HG02610 (cell line): ENCODE data around the gene MOSMO.
A peak's percentile ranks its signal among the peaks of the same experiment; 100 is the strongest.

ENCODE experiments used
- ATAC-seq: cut with Tn5 transposase; IDR thresholded peaks from one replicate; pipeline ENCODE4 v1.9.1; 2021; ENCODE audit warnings: mild to moderate bottlenecking, moderate library complexity; ENCODE audit not compliant: unreplicated experiment

Gene MOSMO

GRCh38 chr16:22007509-22008214, at the start of gene MOSMO:
Gene MOSMO (plus strand): TSS chr16:22008111. CDS start chr16:22008302, 191 bp downstream.
- peak; percentile 57 for ATAC-seq

DNA sequence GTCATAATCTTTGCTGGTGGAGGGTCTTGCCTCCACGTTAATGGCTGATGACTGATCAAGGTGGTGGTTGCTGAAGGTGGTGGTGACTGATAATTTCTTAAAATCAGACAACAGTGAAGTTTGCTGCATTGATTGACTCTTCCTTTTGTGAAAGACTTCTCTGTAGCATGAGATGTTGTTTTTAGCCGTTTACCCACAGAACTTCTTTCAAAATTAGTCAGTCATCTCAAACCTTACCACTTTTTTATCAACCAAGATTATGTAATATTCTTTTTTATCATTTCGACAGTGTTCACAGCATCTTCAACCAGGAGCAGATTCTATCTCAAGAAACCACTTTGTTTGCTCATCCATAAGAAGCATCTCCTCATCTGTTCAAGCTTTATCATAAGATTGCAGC, 48.9 kb upstream of the MOSMO start:
- no peak for ATAC-seq

DNA sequence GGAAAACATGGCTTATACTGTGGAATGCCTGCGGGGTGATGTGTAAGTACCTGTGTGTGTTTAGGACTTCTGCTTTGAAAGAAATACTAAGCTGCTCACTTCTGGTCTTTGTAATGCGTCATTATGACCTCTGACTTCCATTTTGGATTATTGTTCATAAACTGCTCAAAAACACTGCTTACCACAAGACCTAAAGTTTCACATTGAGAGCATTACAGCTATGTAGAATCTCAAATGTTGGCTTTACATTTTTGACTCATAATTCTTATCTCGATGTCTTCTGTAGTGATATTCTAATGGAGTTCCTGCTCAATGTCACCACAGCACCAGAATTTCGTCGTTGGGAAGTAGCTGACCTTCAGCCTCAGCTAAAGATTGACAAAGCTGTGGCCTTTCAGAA, 45.4 kb upstream of the MOSMO start:
- ATAC-seq: no peak

- no peak for ATAC-seq
Observed at GRCh38 chr16:21963887-21964286, 44.0 kb upstream of the MOSMO start.

DNA sequence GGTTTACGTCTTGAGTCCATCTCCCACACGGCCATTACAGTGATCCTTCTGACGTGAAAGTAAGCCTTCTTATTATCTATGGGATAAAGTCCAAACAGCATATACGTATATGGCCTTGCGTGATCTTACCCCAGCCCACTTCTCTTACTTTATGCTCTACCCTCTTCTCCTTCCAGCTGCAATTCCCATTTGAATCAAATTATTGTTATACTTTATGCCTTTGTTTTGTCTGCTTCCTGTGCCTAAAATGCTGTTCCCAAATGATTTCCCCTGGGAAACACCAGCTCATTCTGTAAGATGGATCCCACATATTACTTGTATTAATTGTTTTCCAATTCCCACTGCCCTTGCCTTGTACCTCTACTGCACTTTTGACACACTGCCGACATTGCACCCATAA, 43.6 kb upstream of the MOSMO start:
- ATAC-seq: no peak

GRCh38 chr16:21971856-21972255, 36.1 kb upstream of the MOSMO start:
- ATAC-seq: no peak

GRCh38 chr16:21973945-21974344, 34.0 kb upstream of the MOSMO start:
- no peak for ATAC-seq

DNA sequence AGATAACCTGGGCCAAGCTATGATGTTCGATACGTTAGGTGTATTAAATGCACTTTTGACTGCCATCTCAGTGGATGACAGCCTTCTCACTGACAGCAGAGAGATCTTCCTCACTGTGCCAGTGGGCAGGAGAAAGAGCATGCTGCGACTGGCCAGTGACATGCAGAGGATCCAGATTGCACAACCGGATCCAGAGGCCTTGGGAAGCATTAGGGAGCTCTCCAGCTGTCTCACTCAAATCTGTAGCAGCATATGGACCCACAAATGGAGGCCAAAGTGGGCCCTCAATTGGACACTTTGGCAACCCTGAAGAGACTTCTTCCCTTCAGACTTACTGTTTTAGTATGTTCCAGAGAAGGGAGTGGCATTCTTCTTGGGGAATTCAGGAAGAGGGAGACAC, 27.9 kb upstream of the MOSMO start:
- no peak for ATAC-seq

DNA sequence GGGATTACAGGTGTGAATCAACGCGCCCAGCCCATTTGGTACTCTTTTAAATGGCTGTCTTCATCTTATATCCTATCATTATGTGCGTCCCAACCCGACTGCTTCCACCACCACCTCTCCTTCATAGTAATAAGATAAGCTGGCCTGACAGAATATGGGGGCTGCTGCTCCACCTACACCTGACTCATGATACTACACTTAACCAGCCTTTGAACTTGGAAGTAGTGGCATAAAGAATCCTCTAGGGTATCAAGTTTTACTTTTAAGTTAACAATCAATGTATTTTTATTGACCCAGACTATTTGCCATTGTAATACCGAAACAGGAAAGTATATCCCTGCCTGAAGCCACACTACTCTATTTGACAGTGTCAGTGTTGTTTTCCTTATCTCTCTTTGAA, 25.8 kb upstream of the MOSMO start:
- ATAC-seq: no peak

DNA sequence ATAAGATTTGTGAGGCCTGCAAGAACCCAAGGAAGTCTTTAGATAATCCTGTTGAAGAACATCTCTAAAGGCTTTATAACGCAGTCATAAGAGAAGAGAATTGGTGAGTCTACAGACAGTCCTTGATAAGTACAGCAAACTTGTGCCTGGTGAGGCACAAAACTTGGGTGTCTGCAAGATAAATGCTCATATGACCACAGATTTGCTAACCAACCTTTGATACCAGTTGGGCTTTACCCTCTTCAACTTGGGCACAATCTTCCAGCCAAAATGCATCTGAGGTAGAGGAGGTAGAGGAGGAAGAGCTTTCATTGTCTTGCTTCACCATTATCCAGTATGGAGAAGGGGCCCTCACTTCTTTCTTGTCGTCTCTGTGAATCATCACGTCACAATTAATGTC, 23.8 kb upstream of the MOSMO start:
- ATAC-seq: no peak

DNA sequence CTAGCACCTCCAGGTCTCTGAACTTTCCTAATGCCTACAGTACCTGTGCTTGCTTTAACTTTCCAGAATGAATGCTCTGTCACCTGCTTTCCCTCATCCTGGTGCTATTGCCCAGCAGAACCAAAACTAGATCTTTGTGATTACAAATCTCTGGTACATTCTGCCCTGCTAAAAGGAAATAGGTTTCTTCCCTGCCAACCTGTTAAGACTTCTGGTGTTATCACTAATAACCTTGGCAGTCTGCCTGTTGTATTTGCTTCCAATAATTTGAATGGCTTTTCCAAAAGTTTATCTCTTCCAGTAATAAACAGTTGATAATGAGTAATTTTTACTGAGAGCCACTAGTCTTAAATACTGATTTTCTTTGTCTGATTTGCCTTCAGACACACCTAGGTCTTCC, 22.4 kb upstream of the MOSMO start:
- ATAC-seq: no peak

DNA sequence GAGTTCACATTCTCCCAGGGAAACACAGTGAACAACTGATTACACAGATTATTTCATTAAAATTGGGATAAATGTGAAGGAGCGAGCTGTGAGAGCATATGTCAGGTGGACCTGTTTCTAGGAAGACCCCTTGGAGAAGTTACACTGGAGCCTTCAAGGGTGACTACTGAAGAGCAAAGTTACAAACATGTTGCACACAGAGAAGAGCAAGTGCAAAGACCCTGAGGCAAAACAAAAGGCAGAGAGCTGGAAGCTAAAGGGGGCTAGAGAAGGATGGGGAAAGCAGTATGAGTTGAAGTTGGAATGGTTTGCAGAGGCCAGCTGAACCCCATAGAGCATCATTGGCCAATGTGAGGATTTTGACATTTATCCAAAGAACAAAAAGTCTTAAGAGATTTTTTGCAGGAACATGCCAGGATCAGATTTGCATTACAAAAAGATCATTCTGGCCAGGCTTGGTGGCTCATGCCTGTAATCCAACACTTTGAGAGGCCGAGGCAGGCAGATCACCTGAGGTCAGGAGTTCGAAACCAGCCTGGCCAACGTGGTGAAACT, 21.1 kb upstream of the MOSMO start:
- no peak for ATAC-seq

GRCh38 chr16:21987498-21987897, 20.4 kb upstream of the MOSMO start:
- ATAC-seq: no peak

- ATAC-seq: no peak
Observed at GRCh38 chr16:21989133-21989532, 18.8 kb upstream of the MOSMO start.

DNA sequence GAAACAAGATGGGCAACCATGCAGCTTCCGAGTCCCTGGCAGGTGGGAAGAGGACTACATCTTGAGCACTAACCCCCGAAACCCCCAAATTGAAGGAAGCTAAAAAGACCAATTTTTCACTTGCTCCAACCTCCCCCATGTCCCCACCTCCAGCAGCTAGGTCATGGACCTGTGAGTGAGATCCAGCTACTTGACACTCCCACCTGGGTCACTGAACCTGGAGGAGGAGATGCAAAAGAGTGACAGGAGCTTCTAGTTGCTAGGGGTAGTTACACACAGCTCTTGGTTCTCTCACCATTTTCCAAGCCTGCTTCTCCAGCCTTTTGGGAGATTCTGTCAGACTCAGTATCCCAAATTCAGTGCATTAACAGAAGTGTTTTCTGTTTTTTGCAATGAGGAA, 18.2 kb upstream of the MOSMO start:
- ATAC-seq: no peak

GRCh38 chr16:21990381-21990944, 17.4 kb upstream of the MOSMO start:
- ATAC-seq: no peak

DNA sequence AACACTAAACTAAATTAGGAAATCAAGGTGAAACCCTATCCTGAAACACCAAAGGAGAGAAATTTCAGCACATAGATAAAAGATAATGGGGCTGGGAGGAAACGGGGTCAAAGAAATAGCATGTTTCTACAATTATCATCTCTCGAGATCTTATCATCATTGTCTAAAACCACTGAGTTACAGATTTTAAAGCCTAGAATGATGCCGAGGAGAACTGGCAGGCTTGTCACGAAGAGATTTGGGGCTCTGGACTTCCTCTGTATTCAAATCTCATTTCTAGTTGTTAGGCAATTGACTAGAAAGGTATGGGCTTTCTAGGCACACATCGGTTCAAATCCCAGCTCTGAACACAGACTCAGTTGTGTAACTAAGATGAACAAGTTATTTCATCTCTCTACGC, 16.3 kb upstream of the MOSMO start:
- ATAC-seq: no peak

DNA sequence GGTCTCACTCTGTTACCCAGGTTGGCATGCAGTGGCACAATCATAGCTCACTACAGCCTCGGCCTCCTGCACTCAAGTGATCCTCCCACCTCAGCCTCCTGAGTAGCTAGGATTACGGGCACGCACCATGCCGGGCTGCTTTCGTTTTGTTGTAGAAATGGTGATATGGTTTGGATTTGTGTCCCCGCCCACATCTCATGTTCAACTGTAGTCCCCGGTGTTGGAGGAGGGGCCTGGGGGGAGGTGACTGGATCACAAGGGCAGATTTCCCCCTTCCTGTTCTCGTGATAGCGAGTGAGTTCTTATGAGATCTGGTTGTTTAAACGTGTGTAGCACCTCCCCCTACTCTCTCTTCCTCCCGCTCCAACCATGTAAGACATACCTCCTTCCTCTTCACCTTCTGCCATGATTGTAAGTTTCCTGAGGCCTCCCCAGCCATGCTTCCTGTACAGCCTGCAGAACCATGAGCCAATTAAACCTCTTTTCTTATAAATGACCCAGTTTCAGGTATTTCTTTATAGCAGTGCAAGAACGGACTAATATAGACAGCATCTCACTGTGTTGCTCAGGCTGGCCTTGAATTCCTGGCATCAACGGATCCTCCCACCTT, 12.9 kb upstream of the MOSMO start:
- ATAC-seq: no peak

GRCh38 chr16:21996923-21997696, 10.8 kb upstream of the MOSMO start:
- no peak for ATAC-seq

GRCh38 chr16:21997697-21998480, 10.0 kb upstream of the MOSMO start:
- no peak for ATAC-seq

DNA sequence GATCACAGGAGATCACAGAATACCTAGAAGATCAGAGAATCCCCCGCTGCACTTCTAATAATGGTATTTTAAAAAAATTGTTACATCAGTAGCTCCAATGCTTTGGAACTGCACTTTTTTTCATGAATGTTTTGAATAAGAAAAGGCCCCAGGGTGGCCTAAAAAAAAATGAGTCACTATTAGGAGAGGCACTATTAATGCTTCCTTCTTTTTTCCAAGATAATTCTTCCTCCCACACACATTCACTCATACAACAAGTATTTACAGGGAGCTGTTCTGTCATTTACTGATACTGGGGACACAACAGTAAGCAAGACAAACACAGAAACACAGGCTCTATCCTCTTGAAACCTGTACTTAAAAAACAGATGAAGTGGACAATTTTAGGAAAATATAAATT, 6.3 kb upstream of the MOSMO start:
- no peak for ATAC-seq
